GM18867 (cell line): ENCODE measurements around the gene CNGA3.

ENCODE experiments used
- ATAC-seq: cut with Tn5 transposase; IDR thresholded peaks from one replicate; pipeline ENCODE4 v1.9.1; 2021; ENCODE audit warnings: mild to moderate bottlenecking, moderate library complexity; ENCODE audit not compliant: unreplicated experiment

CNGA3 gene

DNA sequence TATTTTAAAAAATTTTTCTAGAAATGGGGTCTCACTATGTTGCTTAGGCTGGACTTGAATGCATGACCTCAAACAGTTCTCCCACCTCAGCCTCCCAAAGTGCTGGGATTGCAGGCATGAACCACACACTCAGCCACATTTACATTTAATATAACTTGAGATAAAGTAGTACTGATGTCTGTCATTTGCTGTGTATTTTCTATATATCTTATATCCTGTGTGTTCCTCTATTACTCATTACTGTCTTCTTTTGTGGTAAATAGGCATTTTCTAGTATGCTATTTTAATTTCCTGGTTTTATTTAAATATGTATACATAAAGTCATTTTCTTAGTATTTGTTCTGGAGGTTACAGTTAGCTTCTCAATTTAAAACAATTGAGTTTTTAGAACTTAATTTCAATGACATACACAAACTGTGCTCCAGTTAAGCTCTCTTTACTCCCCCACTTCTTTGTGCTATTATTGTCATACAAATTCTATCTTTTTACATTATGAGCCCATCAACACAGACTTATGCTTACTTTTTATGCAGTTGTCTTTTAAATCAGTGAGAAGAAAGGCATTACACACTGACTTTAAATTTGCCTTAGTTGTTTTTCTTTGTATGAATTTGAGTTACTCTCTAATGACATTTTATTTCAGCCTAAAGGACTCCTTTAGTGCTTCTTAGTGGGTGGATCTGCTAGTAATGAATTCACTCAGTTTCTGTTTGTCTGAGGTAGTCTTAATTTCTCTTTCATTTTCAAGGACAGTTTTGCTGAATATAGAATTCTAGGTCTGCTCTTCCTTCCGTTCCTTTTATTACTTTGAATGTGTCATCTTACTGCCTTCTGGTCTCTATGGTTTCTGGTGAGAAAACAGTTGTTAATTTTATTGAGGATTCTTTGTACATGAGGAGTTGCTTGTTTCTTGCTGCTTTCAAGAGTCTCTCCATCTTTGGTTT is 92.2 kb downstream of the CNGA3 start:
- ATAC-seq, result peak; percentile 95

- ATAC-seq, result no peak
Measured at GRCh38 chr2:98441706-98442450, 95.6 kb downstream of the CNGA3 start.

- ATAC-seq, result no peak
Measured at GRCh38 chr2:98442488-98442887, 96.2 kb downstream of the CNGA3 start.

DNA sequence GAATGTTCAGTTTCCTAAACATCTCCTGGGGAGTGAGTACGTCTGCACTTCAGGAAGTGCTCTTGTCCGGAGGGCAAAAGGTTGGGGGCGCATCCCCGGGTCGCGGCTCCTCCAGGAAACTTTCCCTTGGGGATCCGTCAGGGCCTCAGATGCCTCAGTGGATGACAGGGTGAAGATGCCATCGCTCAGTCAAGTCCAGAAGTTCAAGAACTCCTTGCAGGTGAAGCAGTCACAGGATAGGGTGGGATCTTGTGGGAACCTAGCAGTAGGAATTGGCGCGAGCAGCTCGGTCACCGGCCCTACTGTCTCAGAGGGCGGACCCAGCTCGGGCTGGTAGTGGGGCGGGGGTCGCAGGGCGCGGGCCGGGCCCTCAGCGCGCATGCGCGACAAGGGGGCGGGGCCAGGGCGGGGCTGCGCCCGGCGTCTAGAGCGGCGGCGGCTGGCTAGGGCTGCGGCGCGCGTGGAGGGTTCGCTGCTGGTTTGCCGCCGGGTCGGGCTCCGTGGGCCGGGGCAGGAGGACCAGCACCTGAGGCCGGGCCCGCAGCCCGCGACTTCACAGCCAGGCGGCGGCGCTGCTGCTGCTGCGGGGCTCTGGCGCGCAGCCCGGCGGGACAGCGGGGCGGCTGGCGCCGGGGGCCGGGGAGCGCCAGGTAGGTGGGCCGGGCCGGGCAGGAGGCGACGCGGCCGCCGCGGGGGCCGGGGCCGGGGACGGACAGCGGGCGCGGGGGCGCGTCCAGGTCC is 98.3 kb downstream of the CNGA3 start, which contains the start of gene INPP4A:
INPP4A (plus strand) TSS at position 423 of the 741 bp plus-strand sequence. CDS start 75,191 bp downstream, outside the sequence.
- ATAC-seq, result peak; percentile 81

DNA sequence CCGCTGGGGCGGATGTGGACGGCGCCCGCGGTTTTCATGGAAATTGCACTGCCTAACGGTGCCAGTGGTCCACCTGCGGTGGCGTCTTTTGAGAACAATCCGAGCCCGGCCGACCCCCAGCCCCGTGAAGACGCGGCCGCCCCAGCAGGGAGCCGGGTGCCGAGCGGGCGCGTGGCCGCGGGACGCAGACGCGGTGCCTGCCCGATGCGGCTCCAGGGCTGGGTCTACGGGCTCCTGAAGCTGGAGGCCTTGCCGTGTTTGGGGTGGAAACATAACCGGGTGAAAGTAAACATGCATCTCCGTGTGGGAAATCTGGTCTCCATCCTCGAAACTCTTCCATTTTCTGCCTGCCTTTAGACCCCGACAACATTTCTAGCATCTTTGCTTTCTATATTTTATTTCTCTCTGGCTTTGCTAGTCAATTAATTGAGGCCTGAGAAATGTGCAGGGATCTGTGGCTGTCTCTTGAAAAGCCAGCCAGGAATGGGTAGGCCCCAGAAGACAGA is 99.0 kb downstream of the CNGA3 start:
- peak; percentile 43 for ATAC-seq

GRCh38 chr2:98445683-98446581 is 99.7 kb downstream of the CNGA3 start:
- no peak for ATAC-seq

- ATAC-seq, result no peak
Measured at GRCh38 chr2:98446850-98447249, 100.6 kb downstream of the CNGA3 start.
